Activated CD4-positive, CD25-positive, alpha-beta regulatory T cell treated with anti-CD3 and anti-CD28 coated beads, Interleukin-2, amount 50 U/mL, for 72 hours (primary cell): ENCODE data around the gene AGBL3.
"Not testable (repeated sequence)": the region's sequence is repeated elsewhere in the genome, so short reads cannot be mapped to it uniquely, and the experiment has no call there.

ENCODE experiments used
- DNase-seq: peaks from one replicate; pipeline ENCODE4 v3.0.0; 2021

Gene AGBL3

DNA sequence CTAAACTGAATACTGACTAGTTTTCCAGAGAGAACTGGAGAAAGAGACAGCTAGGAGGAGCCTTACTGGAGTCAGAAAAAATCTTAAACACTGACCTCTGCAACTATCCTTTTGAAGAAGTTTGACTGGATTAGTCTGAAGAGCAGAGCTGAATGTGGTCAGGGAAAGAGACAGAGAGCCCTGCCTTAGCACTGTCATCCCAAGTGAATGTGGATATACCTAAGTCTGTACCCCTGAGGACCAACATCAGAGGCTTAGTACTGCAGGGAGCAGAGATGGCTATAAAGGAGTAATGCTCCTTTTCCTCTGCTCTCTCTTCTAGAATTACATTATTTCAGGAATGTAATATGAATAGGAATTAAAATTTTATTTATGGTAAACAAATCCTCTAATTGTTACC is 91.7 kb downstream of the AGBL3 start:
- DNase-seq: no peak

DNA sequence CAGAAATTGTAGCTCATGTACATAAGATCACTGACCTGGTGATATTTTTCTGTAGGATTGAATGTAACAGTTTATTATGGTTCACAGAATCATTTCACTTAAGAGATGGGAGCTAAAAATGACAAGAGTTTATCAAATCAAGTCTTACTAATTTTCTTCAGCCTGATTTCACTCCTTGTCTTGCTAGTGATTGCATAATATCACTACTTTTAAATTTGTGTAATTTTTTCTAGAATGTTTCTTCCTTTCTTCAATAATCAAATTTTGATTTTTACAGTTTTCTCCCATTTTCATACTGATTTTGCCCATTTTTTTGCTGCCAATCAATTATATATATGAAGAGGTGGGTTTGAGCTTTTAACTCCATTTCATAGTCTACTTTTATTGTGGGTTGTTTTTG is 92.8 kb downstream of the AGBL3 start:
- no peak for DNase-seq

- no peak for DNase-seq
These were observed 96.7 kb downstream of the AGBL3 start for GRCh38 chr7:135083005-135083404.

GRCh38 chr7:135088566-135088965 is 102.3 kb downstream of the AGBL3 start:
- DNase-seq: no peak

- no peak for DNase-seq
These were observed 105.4 kb downstream of the AGBL3 start for GRCh38 chr7:135091717-135092116.

- DNase-seq: no peak
These were observed 108.3 kb downstream of the AGBL3 start for GRCh38 chr7:135094472-135095237.

DNA sequence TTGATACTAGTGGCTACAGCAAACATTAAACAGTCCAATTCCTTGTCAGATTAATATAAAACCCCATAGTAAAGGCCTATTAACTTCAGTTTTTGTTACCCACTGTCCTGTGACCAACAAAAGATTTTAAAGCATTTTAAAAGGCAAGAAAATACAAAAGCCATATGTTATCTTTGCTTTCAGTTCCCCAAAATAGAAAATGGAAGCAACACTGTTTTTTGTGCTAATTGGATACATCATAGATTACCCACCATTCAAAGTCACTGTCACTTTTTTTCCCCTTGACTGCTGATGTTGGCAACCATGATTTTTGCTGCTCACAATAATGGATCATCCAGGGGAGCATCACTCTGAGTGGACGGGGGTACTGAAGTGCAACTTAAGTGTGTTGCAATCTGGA is 109.1 kb downstream of the AGBL3 start:
- no peak for DNase-seq

DNA sequence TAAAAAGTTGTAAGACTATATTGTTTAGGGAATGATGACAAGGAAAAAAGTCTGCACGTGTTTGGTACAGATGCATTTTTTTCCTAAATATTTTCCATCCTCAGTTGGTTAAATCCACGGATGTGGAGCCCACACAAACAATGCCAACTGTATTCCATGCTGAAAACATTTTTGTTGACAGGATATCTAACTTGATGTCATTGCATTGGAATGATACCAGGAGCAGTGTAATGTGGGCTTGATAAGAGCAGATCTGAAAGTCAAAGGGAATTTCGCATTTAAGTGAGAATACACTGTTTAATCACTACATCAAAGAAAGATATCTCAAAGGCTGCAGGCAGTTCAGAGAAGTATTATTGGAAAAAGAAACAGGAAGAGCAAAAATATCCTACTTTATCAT is 112.1 kb downstream of the AGBL3 start:
- DNase-seq: no peak

DNA sequence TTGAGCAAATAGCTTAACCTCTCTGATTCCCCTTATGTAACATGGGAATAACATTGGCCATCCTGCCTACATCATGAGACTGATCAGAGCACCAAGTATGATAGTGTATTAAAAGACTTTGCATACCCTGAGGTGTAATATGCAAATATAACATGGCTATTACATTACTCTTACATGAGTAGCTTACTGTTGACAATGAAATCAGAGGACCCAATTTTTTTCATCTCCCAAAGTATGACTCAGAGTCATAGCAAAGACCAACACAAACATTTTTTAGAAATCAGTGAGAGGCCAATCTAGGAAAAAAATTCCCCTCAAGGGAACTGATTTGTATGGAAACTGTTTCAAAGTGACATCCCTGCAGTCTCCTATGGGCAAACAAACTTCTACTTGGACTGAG is 114.5 kb downstream of the AGBL3 start:
- DNase-seq: no peak

DNA sequence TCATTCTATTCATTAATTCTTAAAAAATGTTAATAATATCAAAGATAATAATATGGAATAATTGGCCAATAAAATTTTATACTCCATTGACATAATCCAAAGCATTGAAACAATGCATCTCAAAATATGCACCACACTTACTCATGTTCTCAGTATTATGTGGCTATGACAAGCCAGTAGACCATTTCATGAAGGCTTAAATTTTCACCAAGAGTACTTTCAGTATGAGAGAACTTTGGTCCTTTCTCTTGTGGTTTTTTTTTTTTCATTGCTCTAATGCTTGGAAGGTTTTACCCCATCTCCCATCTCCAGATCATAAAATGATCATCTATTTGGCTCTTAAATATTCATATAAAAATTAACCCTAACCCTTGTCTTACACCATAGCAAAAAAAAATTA is 116.1 kb downstream of the AGBL3 start:
- DNase-seq: no peak

- no peak for DNase-seq
These were observed 123.3 kb downstream of the AGBL3 start for GRCh38 chr7:135109562-135109961.

- DNase-seq: no peak
These were observed 123.7 kb downstream of the AGBL3 start for GRCh38 chr7:135109976-135110375.

GRCh38 chr7:135111379-135111778 is 125.1 kb downstream of the AGBL3 start:
- no peak for DNase-seq

DNA sequence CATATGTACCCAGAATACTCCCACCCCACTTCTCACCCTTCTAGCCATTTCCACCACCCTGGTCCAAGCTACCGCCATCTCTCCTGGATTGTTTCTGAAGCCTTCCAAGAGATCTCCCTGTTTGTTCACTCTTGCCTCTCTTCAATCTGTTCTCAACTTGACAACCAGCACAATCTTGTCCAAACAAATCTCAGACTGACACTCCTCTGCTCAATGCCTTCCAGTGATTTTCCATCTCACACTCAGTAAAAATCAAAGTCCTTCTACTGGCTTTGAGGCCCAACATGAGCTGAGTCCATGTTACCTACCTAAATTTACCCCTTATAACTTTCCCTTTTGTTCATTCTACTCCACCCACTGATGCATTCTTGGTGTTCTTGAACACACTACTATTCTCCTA is 128.3 kb downstream of the AGBL3 start:
- DNase-seq: no peak

GRCh38 chr7:135117096-135117495 is 130.8 kb downstream of the AGBL3 start:
- DNase-seq: no peak

GRCh38 chr7:135121868-135122267 is 135.6 kb downstream of the AGBL3 start:
- DNase-seq: no peak

DNA sequence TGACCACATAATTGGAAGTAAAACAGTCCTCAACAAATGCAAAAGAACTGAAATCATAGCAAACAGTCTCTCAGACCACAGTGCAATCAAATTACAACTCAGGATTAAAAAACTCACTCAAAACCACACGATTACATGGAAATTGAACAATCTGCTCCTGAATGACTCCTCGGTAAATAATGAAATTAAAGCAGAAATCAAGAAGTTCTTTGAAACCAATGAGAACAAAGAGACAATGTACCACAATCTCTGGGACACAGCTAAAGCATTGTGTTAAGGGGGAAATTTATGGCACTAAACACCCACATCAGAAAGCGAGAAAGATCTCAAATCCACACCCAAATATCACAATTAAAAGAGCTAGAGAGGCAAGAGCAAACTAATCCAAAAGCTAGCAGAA is 138.3 kb downstream of the AGBL3 start:
- not testable (repeated sequence) for DNase-seq

GRCh38 chr7:135128931-135129330 is 142.6 kb downstream of the AGBL3 start:
- DNase-seq: no peak

- DNase-seq: no peak
These were observed 143.3 kb downstream of the AGBL3 start for GRCh38 chr7:135129579-135129978.

GRCh38 chr7:135143885-135144668 is 157.8 kb downstream of the AGBL3 start:
- DNase-seq: no peak

GRCh38 chr7:135147341-135147898 is 161.1 kb downstream of the AGBL3 start:
- DNase-seq: no peak

GRCh38 chr7:135147899-135148721 is 161.8 kb downstream of the AGBL3 start, which contains the start of gene TMEM140:
TSS of gene TMEM140 (plus strand) at chr7:135148072. CDS start at chr7:135164442, 16,370 bp downstream.
- DNase-seq: peak; percentile 60
